GM19438 (cell line): ENCODE measurements around the gene LRIF1.
"Not testable (repeated sequence)": the region's sequence is repeated elsewhere in the genome, so short reads cannot be mapped to it uniquely, and the experiment has no call there.

Experiments
- ATAC-seq: cut with Tn5 transposase; IDR thresholded peaks from one replicate; pipeline ENCODE4 v1.9.1; 2021; ENCODE audit warnings: low read depth; ENCODE audit not compliant: unreplicated experiment

LRIF1 gene

GRCh38 chr1:110963691-110964454, at the start of gene LRIF1:
TSS of gene LRIF1 (minus strand) at chr1:110963922. CDS start at chr1:110963688, 234 bp downstream.
- peak; percentile 94 for ATAC-seq

- ATAC-seq: no peak
These were observed 44.3 kb upstream of the LRIF1 start for GRCh38 chr1:111008031-111008430.

GRCh38 chr1:111006556-111006955, 42.8 kb upstream of the LRIF1 start:
- no peak for ATAC-seq

- ATAC-seq: not testable (repeated sequence)
These were observed 35.9 kb upstream of the LRIF1 start for GRCh38 chr1:110999607-111000006.

- ATAC-seq: not testable (repeated sequence)
These were observed 28.6 kb upstream of the LRIF1 start for GRCh38 chr1:110992329-110992728.

GRCh38 chr1:110991295-110991694, 27.6 kb upstream of the LRIF1 start:
- not testable (repeated sequence) for ATAC-seq

- ATAC-seq: no peak
These were observed 26.8 kb upstream of the LRIF1 start for GRCh38 chr1:110990541-110990940.

GRCh38 chr1:110986407-110986891, 22.7 kb upstream of the LRIF1 start:
- ATAC-seq: no peak

- ATAC-seq: no peak
These were observed 18.6 kb upstream of the LRIF1 start for GRCh38 chr1:110982320-110982719.

- no peak for ATAC-seq
These were observed 15.4 kb upstream of the LRIF1 start for GRCh38 chr1:110979154-110979553.

GRCh38 chr1:110976089-110976488, 12.4 kb upstream of the LRIF1 start:
- ATAC-seq: no peak

GRCh38 chr1:110975265-110975664, 11.5 kb upstream of the LRIF1 start:
- ATAC-seq: no peak

GRCh38 chr1:110967256-110967655, 3.5 kb upstream of the LRIF1 start:
- no peak for ATAC-seq

GRCh38 chr1:110964455-110964903, 757 bp upstream of the LRIF1 start:
- no peak for ATAC-seq

- peak; percentile 40 for ATAC-seq
These were observed 631 bp downstream of the LRIF1 start for GRCh38 chr1:110962892-110963690.

- ATAC-seq: no peak
These were observed 1.8 kb downstream of the LRIF1 start for GRCh38 chr1:110961902-110962301.

GRCh38 chr1:110960777-110961420, 2.8 kb downstream of the LRIF1 start:
- ATAC-seq: no peak

- no peak for ATAC-seq
These were observed 5.9 kb downstream of the LRIF1 start for GRCh38 chr1:110957798-110958197.

- ATAC-seq: no peak
These were observed 7.1 kb downstream of the LRIF1 start for GRCh38 chr1:110956586-110956985.

GRCh38 chr1:110953031-110953430, 10.7 kb downstream of the LRIF1 start:
- no peak for ATAC-seq

- ATAC-seq: no peak
These were observed 11.7 kb downstream of the LRIF1 start for GRCh38 chr1:110952031-110952430.
